Large intestine (tissue), 3 donors: ENCODE results near the gene ANGPT4. TPM values are rescaled to one million over a fixed set of nuclear protein-coding genes. Genes with fewer than 3 reads are reported as not detected.
A peak's percentile ranks its signal among the peaks of the same experiment; 100 is the strongest.

Source experiments
- DNase-seq, 2 donors: peaks; one replicate each; pipeline versions ENCODE4 v3.0.0 to v3.0.0-alpha.2; 2013
- H3K27ac ChIP-seq: one replicate; pipeline ENCODE4 v1.5.1; 2013; ENCODE audit warnings: low read length
- H3K27me3 ChIP-seq: 2 replicates; pipeline ENCODE4 v1.6.1; 2013; ENCODE audit warnings: low read length; ENCODE audit not compliant: control insufficient read depth, insufficient read depth
- H3K36me3 ChIP-seq: 2 replicates; pipeline ENCODE4 v1.6.1; 2013; ENCODE audit warnings: low read length; ENCODE audit not compliant: control insufficient read depth, insufficient read depth
- H3K4me1 ChIP-seq: one replicate; pipeline ENCODE4 v1.6.1; 2013; ENCODE audit warnings: low read length; ENCODE audit not compliant: control insufficient read depth, insufficient read depth
- H3K4me3 ChIP-seq: one replicate; pipeline ENCODE4 v1.5.1; 2013; ENCODE audit warnings: low read length
- H3K9me3 ChIP-seq: one replicate; pipeline ENCODE4 v1.6.1; 2013; ENCODE audit warnings: mild to moderate bottlenecking, low read depth, low read length, moderate library complexity; ENCODE audit not compliant: control insufficient read depth
- WGBS: methylation state at CpG from one replicate; pipeline ENCODE4 v1.1.5; 2013; ENCODE audit warnings: low lambda C conversion rate; ENCODE audit not compliant: insufficient coverage; 5-methylcytosine and 5-hydroxymethylcytosine counted together
- polyA plus RNA-seq: library from polyadenylated mRNA; unstranded; fragments of 120-200 nt; gene quantifications from one replicate; pipeline ENCODE4 v1.2.1, GENCODE V29; 2013

Gene ANGPT4
- polyA plus RNA-seq, 1 donor, result 0.03 TPM

DNA sequence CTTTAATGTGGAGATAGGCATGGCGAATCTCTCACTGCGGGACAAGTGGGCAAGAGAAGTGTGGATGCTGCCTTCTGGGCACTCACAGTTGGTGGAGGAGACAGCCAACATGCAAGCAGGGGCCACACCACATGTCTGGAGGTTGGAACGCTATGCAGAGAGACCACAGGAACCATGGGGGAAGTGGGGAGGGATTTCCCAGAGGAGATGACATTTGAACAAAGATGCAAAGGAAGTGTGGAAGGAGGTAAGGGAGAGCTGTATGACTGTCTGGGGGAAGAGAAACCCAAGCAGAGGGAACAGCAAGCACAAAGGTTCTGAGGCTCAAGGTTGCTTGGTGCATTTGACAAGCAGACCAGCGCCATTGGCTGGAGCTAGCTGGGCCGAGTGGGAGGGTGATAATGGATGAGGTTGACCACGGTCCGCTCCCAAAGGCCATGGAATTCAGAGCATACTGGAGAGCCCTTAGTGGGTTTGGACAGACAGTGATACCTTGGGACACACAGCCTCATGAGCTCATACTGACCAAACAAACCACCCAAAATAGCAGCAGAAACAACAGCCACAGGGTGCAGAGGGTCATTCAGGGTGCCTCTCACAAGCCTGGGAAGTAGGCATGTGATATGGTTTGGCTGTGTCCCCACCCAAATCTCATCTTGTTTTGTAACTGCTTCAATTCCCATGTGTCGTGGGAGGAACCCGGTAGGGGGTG, 90.3 kb downstream of the ANGPT4 start:
- no peaks in the 10 kb centered on the region for H3K36me3 ChIP-seq
- H3K9me3 ChIP-seq, result no peaks in the 10 kb centered on the region
- H3K27me3 ChIP-seq, result no peaks in the 10 kb centered on the region
- H3K4me1 ChIP-seq, result peaks cover 17% of the 10 kb centered on the region
- no peak for DNase-seq
- WGBS, result no CpG with 5 or more reads among the region's 9 CpGs
- H3K27ac ChIP-seq, result no peak overlapping the region
- no peak overlapping the region for H3K4me3 ChIP-seq

DNA sequence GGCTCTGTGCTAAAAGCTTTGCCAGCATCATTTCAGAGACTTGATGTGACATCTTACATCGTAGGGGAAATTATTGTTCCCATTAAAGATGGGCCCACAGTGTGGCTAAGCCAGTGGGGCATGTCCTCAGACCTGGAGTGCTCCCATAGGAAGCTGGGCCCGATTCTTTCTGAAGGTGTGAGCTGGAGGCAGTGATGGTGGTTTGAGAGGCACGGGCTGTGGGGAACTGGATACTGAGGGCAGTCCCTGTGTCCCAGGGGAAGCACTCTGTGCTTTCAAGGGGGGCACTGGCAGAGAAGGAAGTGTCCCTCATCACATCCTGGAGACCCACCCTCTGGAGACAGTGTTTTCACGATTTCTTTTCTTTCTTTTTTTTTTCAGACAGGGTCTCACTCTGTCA, 91.2 kb downstream of the ANGPT4 start:
- Histone ChIP-seq H3K4me3 (no peak overlapping the region), H3K36me3 (no peaks in the 10 kb centered on the region), H3K9me3 (no peaks in the 10 kb centered on the region), H3K27me3 (no peaks in the 10 kb centered on the region), H3K27ac (no peak overlapping the region), H3K4me1 (peaks cover 17% of the 10 kb centered on the region)
- WGBS, result no CpG with 5 or more reads among the region's 4 CpGs
- no peak for DNase-seq

DNA sequence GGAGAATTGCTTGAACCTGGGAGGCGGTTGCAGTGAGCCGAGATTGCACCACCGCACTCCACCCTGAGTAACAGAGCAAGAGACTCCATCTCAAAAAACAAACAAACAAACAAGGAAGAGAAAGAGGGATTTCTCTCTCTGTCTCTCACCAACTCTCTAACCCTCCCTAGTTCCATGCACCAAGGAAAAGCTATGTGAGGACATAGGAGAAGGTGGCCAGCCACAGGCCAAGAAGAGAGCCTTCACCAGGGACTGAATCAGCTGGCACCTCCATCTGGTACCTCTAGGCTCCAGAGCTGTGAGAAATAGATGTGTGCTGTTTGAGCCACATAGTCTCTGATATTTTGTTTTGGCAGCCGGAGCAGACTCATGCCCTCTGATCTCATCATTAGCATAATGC, 91.6 kb downstream of the ANGPT4 start:
- Histone ChIP-seq H3K27ac (no peak overlapping the region), H3K36me3 (no peaks in the 10 kb centered on the region), H3K27me3 (no peaks in the 10 kb centered on the region), H3K4me1 (peaks cover 16% of the 10 kb centered on the region), H3K4me3 (no peak overlapping the region), H3K9me3 (no peaks in the 10 kb centered on the region)
- DNase-seq, result no peak
- WGBS, result 80% methylated on average over 1 of the region's 4 CpGs

DNA sequence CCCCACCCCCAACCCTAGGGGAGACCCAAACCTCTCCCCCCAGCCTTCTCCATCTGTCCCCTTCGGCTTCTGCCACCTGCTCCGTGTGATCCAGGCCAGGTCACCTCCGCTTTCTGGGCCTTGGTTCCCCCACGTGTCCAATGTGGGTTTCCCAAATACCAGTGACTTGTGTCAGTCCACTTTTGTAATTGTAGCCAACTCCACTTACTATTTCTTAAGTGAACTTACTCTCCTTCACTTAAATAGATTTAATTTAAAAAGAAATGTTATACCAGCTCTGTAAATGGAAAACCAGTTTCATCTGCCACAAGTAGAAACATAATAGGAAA, 92.6 kb downstream of the ANGPT4 start:
- H3K4me1 ChIP-seq, result peaks cover 11% of the 10 kb centered on the region
- WGBS, result 82% methylated on average over 2 of the region's 4 CpGs
- no peak overlapping the region for H3K4me3 ChIP-seq
- no peaks in the 10 kb centered on the region for H3K27me3 ChIP-seq
- no peak for DNase-seq
- H3K36me3 ChIP-seq, result no peaks in the 10 kb centered on the region
- no peak overlapping the region for H3K27ac ChIP-seq
- no peaks in the 10 kb centered on the region for H3K9me3 ChIP-seq

DNA sequence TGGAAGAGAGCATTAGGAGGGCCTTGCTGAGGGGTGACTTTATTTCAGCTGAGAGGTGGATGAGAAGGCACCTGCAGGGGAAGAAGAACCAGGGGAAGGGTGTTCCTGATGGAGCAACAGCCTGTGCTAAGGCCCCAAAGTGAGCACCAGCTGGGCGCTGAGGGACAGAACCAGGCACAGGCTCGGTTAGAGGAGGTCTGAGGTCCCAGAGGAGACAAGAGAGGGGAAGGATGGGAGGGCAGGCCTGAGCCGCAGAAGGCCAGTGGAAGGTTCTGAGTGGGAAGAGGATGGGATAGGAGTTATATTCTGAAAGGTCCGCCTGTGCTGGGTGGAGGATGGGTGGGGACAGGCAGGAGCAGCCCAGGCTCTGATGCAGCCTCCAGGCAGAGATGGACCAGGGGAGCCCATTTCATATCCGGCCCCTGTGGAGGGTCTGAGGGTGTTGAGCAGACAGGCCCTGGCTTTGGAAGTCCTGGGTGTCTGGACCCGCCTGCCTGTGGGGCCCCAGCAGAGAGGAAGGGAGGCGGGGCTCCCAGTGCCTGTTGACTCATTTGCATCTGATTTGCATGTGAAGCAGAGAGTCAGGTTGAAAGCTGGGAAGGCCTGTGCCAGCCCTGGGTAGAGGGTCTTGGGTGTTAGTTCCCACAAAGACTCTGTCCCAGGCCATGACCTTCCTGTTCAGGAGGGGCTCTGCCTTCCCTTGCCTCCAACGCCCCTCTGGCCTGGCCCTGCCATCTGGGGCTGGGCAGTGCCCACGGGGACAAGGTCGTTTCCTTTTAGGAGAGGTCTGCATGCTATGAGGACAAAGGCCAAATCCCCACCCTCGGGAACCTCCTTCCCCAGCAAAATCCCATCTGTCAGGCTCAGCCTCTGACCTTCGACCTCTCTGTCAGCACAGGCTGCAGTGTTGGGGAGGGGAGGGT, 93.2 kb downstream of the ANGPT4 start:
- Histone ChIP-seq H3K27ac (no peak overlapping the region), H3K36me3 (no peaks in the 10 kb centered on the region), H3K27me3 (no peaks in the 10 kb centered on the region), H3K9me3 (no peaks in the 10 kb centered on the region), H3K4me3 (no peak overlapping the region), H3K4me1 (peaks cover 11% of the 10 kb centered on the region)
- peak in 1 of 2 donors; percentile 53 for DNase-seq
- WGBS, result no CpG with 5 or more reads among the region's 12 CpGs

DNA sequence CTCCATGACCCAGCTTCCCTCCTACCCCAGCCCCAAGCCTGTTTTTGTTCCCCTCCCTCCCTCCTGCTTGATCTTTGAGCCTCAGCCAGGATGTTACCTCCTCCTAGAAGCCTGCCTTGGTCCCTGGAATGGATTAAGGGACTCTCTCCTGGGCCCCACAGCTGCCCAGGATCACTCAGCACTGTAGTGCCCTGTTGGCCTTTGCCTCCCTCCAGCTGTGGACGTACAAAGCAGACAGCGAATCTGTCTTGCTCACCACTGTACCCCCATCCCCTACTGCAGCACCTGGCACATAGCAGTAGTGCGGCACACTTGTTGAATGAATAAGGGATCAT, 94.4 kb downstream of the ANGPT4 start:
- no peak overlapping the region for H3K27ac ChIP-seq
- H3K9me3 ChIP-seq, result no peaks in the 10 kb centered on the region
- H3K27me3 ChIP-seq, result no peaks in the 10 kb centered on the region
- H3K36me3 ChIP-seq, result no peaks in the 10 kb centered on the region
- DNase-seq, result no peak
- WGBS, result no CpG with 5 or more reads among the region's 3 CpGs
- no peak overlapping the region for H3K4me3 ChIP-seq
- H3K4me1 ChIP-seq, result peaks cover 11% of the 10 kb centered on the region

DNA sequence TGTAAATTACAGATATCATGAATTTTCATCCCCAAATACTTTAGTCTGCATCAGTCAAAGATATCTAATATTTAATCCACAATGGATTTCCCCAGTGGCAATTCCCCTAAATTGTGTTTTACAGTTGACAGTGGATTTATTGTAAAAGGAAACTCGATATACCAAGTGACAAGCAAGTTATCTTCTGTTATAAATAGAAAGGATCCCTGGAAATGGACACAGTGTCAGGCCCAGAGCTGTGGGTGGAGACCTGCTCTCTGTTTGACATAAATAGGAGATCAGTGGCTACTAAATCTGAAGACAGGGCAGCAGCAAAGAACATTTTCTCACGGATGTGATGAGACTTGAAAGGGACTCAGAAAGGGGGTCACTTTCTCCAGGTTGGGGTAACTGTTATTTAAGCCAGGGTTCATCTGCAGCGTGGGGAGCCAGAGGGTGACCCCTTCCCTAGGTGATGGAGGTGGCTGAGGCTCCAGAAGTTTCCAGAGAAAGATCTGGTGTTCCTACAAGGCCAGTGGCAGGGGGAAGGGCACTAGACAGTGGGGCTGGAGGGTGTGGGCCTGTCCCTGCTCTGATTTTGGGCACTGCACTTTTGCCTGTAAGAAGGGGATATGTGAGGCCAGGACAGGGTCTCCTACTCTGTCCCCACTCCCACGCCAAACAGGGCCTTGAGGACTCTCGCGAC, 94.9 kb downstream of the ANGPT4 start:
- H3K4me1 ChIP-seq, result peaks cover 11% of the 10 kb centered on the region
- H3K27ac ChIP-seq, result no peak overlapping the region
- H3K36me3 ChIP-seq, result no peaks in the 10 kb centered on the region
- no CpG with 5 or more reads among the region's 6 CpGs for WGBS
- no peak overlapping the region for H3K4me3 ChIP-seq
- H3K9me3 ChIP-seq, result no peaks in the 10 kb centered on the region
- DNase-seq, result no peak
- H3K27me3 ChIP-seq, result no peaks in the 10 kb centered on the region

DNA sequence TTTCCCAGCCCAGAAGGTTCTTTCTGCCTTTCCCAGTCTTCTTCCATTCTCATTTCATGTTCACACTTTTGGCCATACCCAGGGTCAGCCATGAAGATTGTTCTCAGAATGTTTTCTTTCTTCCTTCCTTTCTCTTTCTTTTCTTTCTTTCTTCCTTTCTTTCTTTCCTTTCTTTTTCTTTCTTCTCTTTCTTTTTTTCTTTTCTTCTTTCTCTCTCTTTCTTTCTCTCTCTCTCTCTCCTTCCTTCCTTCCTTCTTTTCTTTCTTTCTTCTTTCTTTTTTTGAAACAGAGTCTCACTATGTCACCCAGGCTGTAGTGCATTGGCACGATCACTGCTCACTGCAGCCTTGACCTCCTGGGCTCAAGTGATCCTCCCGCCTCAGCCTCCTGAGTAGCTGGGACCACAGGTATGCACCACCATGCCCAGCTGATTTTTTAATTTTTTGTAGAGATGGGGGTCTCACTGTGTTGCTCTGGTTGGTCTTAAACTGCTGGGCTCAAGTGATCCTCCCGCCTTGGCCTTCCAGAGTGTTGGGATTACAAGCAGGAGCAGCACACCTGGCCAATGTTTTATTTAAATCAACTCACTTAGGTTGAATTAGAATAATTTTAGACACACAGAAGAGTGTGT, 95.7 kb downstream of the ANGPT4 start:
- H3K27me3 ChIP-seq, result no peaks in the 10 kb centered on the region
- H3K4me1 ChIP-seq, result peaks cover 11% of the 10 kb centered on the region
- WGBS, result 80% methylated on average over 1 of the region's 3 CpGs
- H3K36me3 ChIP-seq, result no peaks in the 10 kb centered on the region
- no peaks in the 10 kb centered on the region for H3K9me3 ChIP-seq
- H3K4me3 ChIP-seq, result no peak overlapping the region
- DNase-seq, result no peak
- H3K27ac ChIP-seq, result no peak overlapping the region
